IMR-90 (cell line): ENCODE data around the gene NSD2. TPM values are rescaled to one million over a fixed set of nuclear protein-coding genes. Genes with fewer than 3 reads are reported as not detected.

Source experiments
- ATAC-seq: fragments of 200-7000 bp; cut with Tn5 transposase; 2 replicates; pipeline ENCODE4 v1.9.1; 2020; ENCODE audit warnings: low read depth, mild to moderate bottlenecking, moderate library complexity
- BruUV-seq: library from RNA; stranded (reverse); fragments of 400-500 nt; replicated peaks from 2 replicates; lab custom pipeline; 2021; lab: Mats Ljungman, UMichigan
- CTCF ChIA-PET: fragments of 300-600 bp; formaldehyde crosslinking; extraction: SDS; loops from one replicate; lab custom pipeline; 2021; ENCODE audit warnings: antibody characterized with exemption; lab: Yijun Ruan, JAX
- POLR2A ChIA-PET: fragments of 300-600 bp; sonication (Branson Sonifier 250); formaldehyde crosslinking; loops from one replicate; lab custom pipeline; 2022; ENCODE audit warnings: antibody characterized with exemption; ENCODE audit not compliant: unreplicated experiment; lab: Charles Lee
- DNase-seq: peaks from one replicate; pipeline ENCODE4 v3.0.0; 2013
- H2AFZ ChIP-seq: replicated peaks from 2 replicates; pipeline ENCODE3; 2013; ENCODE audit warnings: low read length, mild to moderate bottlenecking; ENCODE audit not compliant: poor library complexity
- H2AK5ac ChIP-seq: 2 replicates; pipeline ENCODE4 v1.6.1; 2013; ENCODE audit warnings: low read depth, low read length, inconsistent platforms
- H2AK9ac ChIP-seq: replicated peaks from 2 replicates; pipeline ENCODE3; 2013; ENCODE audit warnings: mild to moderate bottlenecking, low read depth, low read length, moderate library complexity; ENCODE audit not compliant: poor library complexity
- H2BK120ac ChIP-seq: 2 replicates; pipeline ENCODE4 v1.6.1; 2013; ENCODE audit warnings: low read depth, low read length, inconsistent platforms
- H2BK15ac ChIP-seq: 3 replicates; pipeline ENCODE4 v1.6.1; 2013; ENCODE audit warnings: low read depth, low read length, inconsistent platforms
- H2BK20ac ChIP-seq: 2 replicates; pipeline ENCODE4 v1.6.1; 2013; ENCODE audit warnings: low read depth, mild to moderate bottlenecking, inconsistent platforms, low read length, moderate library complexity
- H2BK5ac ChIP-seq: 2 replicates; pipeline ENCODE4 v1.6.1; 2013; ENCODE audit warnings: mild to moderate bottlenecking, low read depth, low read length, inconsistent platforms; ENCODE audit not compliant: poor library complexity, severe bottlenecking
- H3K14ac ChIP-seq: replicated peaks from 2 replicates; pipeline ENCODE4 v1.6.1; 2013; ENCODE audit warnings: low read depth, low read length, inconsistent platforms
- H3K18ac ChIP-seq: 2 replicates; pipeline ENCODE4 v1.6.1; 2013; ENCODE audit warnings: low read depth, low read length, control low read depth
- H3K23ac ChIP-seq: 2 replicates; pipeline ENCODE4 v1.6.1; 2013; ENCODE audit warnings: low read depth, low read length, inconsistent platforms
- H3K27ac ChIP-seq: 2 replicates; pipeline ENCODE4 v1.5.1; 2013; ENCODE audit warnings: mild to moderate bottlenecking, control low read depth, low read length; ENCODE audit not compliant: insufficient read depth
- H3K27me3 ChIP-seq: 2 replicates; pipeline ENCODE4 v1.6.1; 2013; ENCODE audit warnings: low read length; ENCODE audit not compliant: control insufficient read depth, insufficient read depth
- H3K36me3 ChIP-seq: 2 replicates; pipeline ENCODE4 v1.6.1; 2013; ENCODE audit warnings: low read length, mixed read lengths; ENCODE audit not compliant: control insufficient read depth, insufficient read depth
- H3K4ac ChIP-seq: 2 replicates; pipeline ENCODE4 v1.6.1; 2013; ENCODE audit warnings: low read depth, low read length, inconsistent platforms
- H3K4me1 ChIP-seq: 2 replicates; pipeline ENCODE4 v1.6.1; 2013; ENCODE audit warnings: low read length, mixed read lengths; ENCODE audit not compliant: control insufficient read depth, insufficient read depth
- H3K4me2 ChIP-seq: 2 replicates; pipeline ENCODE4 v1.6.1; 2013; ENCODE audit warnings: low read depth, mild to moderate bottlenecking, control low read depth, low read length, moderate library complexity
- H3K4me3 ChIP-seq: 2 replicates; pipeline ENCODE4 v1.5.1; 2013; ENCODE audit warnings: low read depth, mild to moderate bottlenecking, control low read depth, low read length, moderate library complexity; ENCODE audit not compliant: insufficient read depth
- H3K56ac ChIP-seq: 2 replicates; pipeline ENCODE4 v1.6.1; 2013; ENCODE audit warnings: low read length, inconsistent platforms; ENCODE audit not compliant: insufficient read depth; ENCODE audit errors: extremely low read depth
- H3K79me1 ChIP-seq, 2 experiments: 2 replicates each; pipeline ENCODE4 v1.6.1; 2013; ENCODE audit warnings: low read length in 2 of 2, inconsistent platforms in 1 of 2, low read depth in 1 of 2
- H3K9ac ChIP-seq: 2 replicates; pipeline ENCODE4 v1.6.1; 2013; ENCODE audit warnings: low read depth, low read length, control low read depth
- H3K9me1 ChIP-seq: 2 replicates; pipeline ENCODE4 v1.6.1; 2013; ENCODE audit warnings: low read length, inconsistent platforms; ENCODE audit not compliant: insufficient read depth
- H3K9me3 ChIP-seq: 2 replicates; pipeline ENCODE4 v1.6.1; 2013; ENCODE audit warnings: low read length; ENCODE audit not compliant: control insufficient read depth, insufficient read depth
- H4K20me1 ChIP-seq: 2 replicates; pipeline ENCODE4 v1.6.1; 2013; ENCODE audit warnings: low read length, inconsistent platforms; ENCODE audit not compliant: insufficient read depth
- H4K5ac ChIP-seq: 2 replicates; pipeline ENCODE4 v1.6.1; 2013; ENCODE audit warnings: mild to moderate bottlenecking, low read depth, low read length, control low read depth
- H4K8ac ChIP-seq, 2 experiments: 2 replicates each; pipeline ENCODE4 v1.6.1; 2013; ENCODE audit warnings: low read depth in 2 of 2, low read length in 2 of 2, control low read depth in 1 of 2, inconsistent platforms in 1 of 2
- H4K91ac ChIP-seq: 2 replicates; pipeline ENCODE4 v1.6.1; 2013; ENCODE audit warnings: low read depth, low read length, inconsistent platforms; ENCODE audit not compliant: insufficient read depth
- BHLHE40 ChIP-seq: fragments of 150-350 bp; IDR thresholded peaks from 2 replicates; pipeline ENCODE4 v1.6.1; 2016; ENCODE audit warnings: mild to moderate bottlenecking, low read depth, low read length
- CEBPB ChIP-seq: IDR thresholded peaks from 2 replicates; pipeline ENCODE4 v1.6.1; 2012; ENCODE audit warnings: low read depth, low read length, improper control_type of control experiment
- FOS ChIP-seq: fragments of 150-350 bp; IDR thresholded peaks from 2 replicates; pipeline ENCODE4 v1.6.1; 2016; ENCODE audit warnings: low read depth, low read length
- MXI1 ChIP-seq: IDR thresholded peaks from 2 replicates; pipeline ENCODE4 v1.6.1; 2012; ENCODE audit warnings: low read depth, mild to moderate bottlenecking, low read length, moderate library complexity, borderline replicate concordance
- NFE2L2 ChIP-seq: fragments of 150-350 bp; IDR thresholded peaks from 2 replicates; pipeline ENCODE4 v1.6.1; 2016; ENCODE audit warnings: low read depth, mild to moderate bottlenecking, low read length
- POLR2A ChIP-seq: IDR thresholded peaks from 2 replicates; pipeline ENCODE4 v1.6.1; 2012; ENCODE audit warnings: mild to moderate bottlenecking, low read depth, low read length
- RAD21 ChIP-seq: IDR thresholded peaks from 2 replicates; pipeline ENCODE4 v1.6.1; 2012; ENCODE audit warnings: low read length, improper control_type of control experiment
- RCOR1 ChIP-seq: IDR thresholded peaks from 2 replicates; pipeline ENCODE4 v1.6.1; 2012; ENCODE audit warnings: mild to moderate bottlenecking, low read length, improper control_type of control experiment; ENCODE audit not compliant: insufficient replicate concordance
- RFX5 ChIP-seq: IDR thresholded peaks from 2 replicates; pipeline ENCODE4 v1.8.0; 2012; ENCODE audit warnings: low read depth, mild to moderate bottlenecking, low read length, moderate library complexity
- USF2 ChIP-seq: fragments of 150-350 bp; IDR thresholded peaks from 2 replicates; pipeline ENCODE4 v1.6.1; 2017; ENCODE audit warnings: mild to moderate bottlenecking, antibody characterized with exemption, low read length, low read depth
- WGBS, 2 experiments: methylation state at CpG; one replicate each; pipeline versions ENCODE4 v1.1.5 to v1.1.7; 2013; ENCODE audit warnings: missing lambda C conversion rate in 2 of 2; ENCODE audit not compliant: insufficient read length in 1 of 2; ENCODE audit errors: extremely low coverage in 2 of 2; 5-methylcytosine and 5-hydroxymethylcytosine counted together
- dilution Hi-C: fragments of 300-500 bp; cut with HindIII; formaldehyde crosslinking; loops from one replicate; pipeline ENCODE4 v1.14.3; 2018; ENCODE audit warnings: low sequenced_read_pairs; ENCODE audit not compliant: unreplicated experiment
- in situ Hi-C: fragments of 300-500 bp; cut with MboI; formaldehyde crosslinking; loops from 3 replicates; pipeline ENCODE4 v1.14.3; 2019; ENCODE audit warnings: low sequenced_read_pairs, inconsistent platforms, mixed read lengths
- intact Hi-C: fragments of 100-400 bp; cut with micrococcal nuclease; formaldehyde crosslinking; loops from 2 replicates; pipeline ENCODE4 v1.10.0; 2022
- polyA plus RNA-seq, 3 experiments: library from polyadenylated mRNA; depleted of rRNA; stranded (reverse); fragments of >200 nt; gene quantifications; 2 replicates each; pipeline ENCODE4 v1.2.3, GENCODE V29; 2012; ENCODE audit warnings: low replicate concordance in 1 of 3
- total RNA-seq: library from RNA; depleted of rRNA; stranded (reverse); fragments of >200 nt; gene quantifications from 2 replicates; pipeline ENCODE4 v1.2.3, GENCODE V29; 2012
- TF ChIP-seq, protein P1 (sequence below): fragments of 150-350 bp; IDR thresholded peaks from 2 replicates; pipeline ENCODE4 v1.6.1; 2016; ENCODE audit warnings: low read depth, mild to moderate bottlenecking, low read length, moderate library complexity, borderline replicate concordance
- TF ChIP-seq, protein P2 (sequence below): conservative IDR thresholded peaks from 2 replicates; pipeline ENCODE4 v1.5.1; 2012; ENCODE audit warnings: mild to moderate bottlenecking, low read depth, low read length, improper control_type of control experiment

The NSD2 gene
- total and polyA plus RNA-seq, 2 of the 4 experiments (the other 2 are of a cell fraction) = 35.9 to 68.1 TPM

- H2BK120ac ChIP-seq = no peak overlapping the region
- H3K9me1 ChIP-seq = peaks cover 32% of the 10 kb centered on the region
- no peak for DNase-seq
- H4K20me1 ChIP-seq = peaks cover 35% of the 10 kb centered on the region
- H2BK15ac ChIP-seq = no peak overlapping the region
- peak overlapping the region; percentile 59 for H3K14ac ChIP-seq
- H3K4me1 ChIP-seq = peaks cover 22% of the 10 kb centered on the region
- peak overlapping the region; percentile 27 for H2BK5ac ChIP-seq
- 1% methylated on average over 44 of the region's 92 CpGs; no CpG with 5 or more reads in 1 of the 2 experiments for WGBS, 2 experiments
- peaks cover 30 to 66% of the 10 kb centered on the region in 2 experiments for H3K79me1 ChIP-seq
- peak overlapping the region; percentile 54 for H3K23ac ChIP-seq
- H3K18ac ChIP-seq = no peak overlapping the region
- in situ Hi-C loops = no loop called here
- POLR2A ChIA-PET = interaction anchor here (0.6 to 0.7 kb wide), 2 partner anchors 382 to 645 kb away, joined by 3 to 4 read pairs; no protein-coding TSS in a partner anchor
- H4K8ac ChIP-seq = peak overlapping the region; percentile 41 to 87; a peak in 2 of 4 replicates
- H4K91ac ChIP-seq = peak overlapping the region; percentile 44; the same call in 1 of the 2 replicates
- H2AK5ac ChIP-seq = peak overlapping the region; percentile 37
- H3K9ac ChIP-seq = peak overlapping the region; percentile 91
- H3K4me2 ChIP-seq = peak overlapping the region; percentile 99
- ATAC-seq = peak; percentile 37
- CTCF ChIA-PET = interaction anchor here (0.6 kb wide), 1 partner anchor 88 kb away, joined by 3 read pairs; no protein-coding TSS in a partner anchor
- BruUV-seq = no TSS peak
- H4K5ac ChIP-seq = peak overlapping the region; percentile 71
- H3K56ac ChIP-seq = no peak overlapping the region; the same call in none of the 2 replicates
- H2AFZ ChIP-seq = peak overlapping the region; percentile 95
- dilution Hi-C loops = no loop called here
- H3K36me3 ChIP-seq = no peaks in the 10 kb centered on the region; the same call in none of the 2 replicates
- H2BK20ac ChIP-seq = no peak overlapping the region
- peak overlapping the region; percentile 44 for H3K4ac ChIP-seq
- intact Hi-C loops = loop anchor here (2.0 to 5.0 kb wide), 2 partner anchors 15 to 42 kb away; partner anchors contain the start of gene NSD2
- H3K27ac ChIP-seq = peak overlapping the region; percentile 61
- H3K9me3 ChIP-seq = no peaks in the 10 kb centered on the region
- TF ChIP-seq RCOR1 (no peak), BHLHE40 (peak; percentile 63; the same call in 1 of the 2 replicates), POLR2A (no peak), CEBPB (no peak), RFX5 (no peak), NFE2L2 (no peak), RAD21 (no peak), MXI1 (peak; percentile 83; the same call in 1 of the 2 replicates), FOS (no peak), USF2 (no peak)
- TF ChIP-seq, protein P1, sequence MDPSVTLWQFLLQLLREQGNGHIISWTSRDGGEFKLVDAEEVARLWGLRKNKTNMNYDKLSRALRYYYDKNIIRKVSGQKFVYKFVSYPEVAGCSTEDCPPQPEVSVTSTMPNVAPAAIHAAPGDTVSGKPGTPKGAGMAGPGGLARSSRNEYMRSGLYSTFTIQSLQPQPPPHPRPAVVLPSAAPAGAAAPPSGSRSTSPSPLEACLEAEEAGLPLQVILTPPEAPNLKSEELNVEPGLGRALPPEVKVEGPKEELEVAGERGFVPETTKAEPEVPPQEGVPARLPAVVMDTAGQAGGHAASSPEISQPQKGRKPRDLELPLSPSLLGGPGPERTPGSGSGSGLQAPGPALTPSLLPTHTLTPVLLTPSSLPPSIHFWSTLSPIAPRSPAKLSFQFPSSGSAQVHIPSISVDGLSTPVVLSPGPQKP = no peak
- TF ChIP-seq, protein P2, sequence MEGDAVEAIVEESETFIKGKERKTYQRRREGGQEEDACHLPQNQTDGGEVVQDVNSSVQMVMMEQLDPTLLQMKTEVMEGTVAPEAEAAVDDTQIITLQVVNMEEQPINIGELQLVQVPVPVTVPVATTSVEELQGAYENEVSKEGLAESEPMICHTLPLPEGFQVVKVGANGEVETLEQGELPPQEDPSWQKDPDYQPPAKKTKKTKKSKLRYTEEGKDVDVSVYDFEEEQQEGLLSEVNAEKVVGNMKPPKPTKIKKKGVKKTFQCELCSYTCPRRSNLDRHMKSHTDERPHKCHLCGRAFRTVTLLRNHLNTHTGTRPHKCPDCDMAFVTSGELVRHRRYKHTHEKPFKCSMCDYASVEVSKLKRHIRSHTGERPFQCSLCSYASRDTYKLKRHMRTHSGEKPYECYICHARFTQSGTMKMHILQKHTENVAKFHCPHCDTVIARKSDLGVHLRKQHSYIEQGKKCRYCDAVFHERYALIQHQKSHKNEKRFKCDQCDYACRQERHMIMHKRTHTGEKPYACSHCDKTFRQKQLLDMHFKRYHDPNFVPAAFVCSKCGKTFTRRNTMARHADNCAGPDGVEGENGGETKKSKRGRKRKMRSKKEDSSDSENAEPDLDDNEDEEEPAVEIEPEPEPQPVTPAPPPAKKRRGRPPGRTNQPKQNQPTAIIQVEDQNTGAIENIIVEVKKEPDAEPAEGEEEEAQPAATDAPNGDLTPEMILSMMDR = 0 out of 2 replicates have a peak, but pooled peaks have one; percentile 0
- peak overlapping the region; percentile 94 for H3K4me3 ChIP-seq
- peak overlapping the region; percentile 98 for H2AK9ac ChIP-seq
- no peaks in the 10 kb centered on the region for H3K27me3 ChIP-seq
These were observed 15.7 kb upstream of the NSD2 start for GRCh38 chr4:1855333-1856070.
